Bone marrow (tissue), 2 donors: ENCODE data around the gene MKX.
"Not testable (repeated sequence)": the region's sequence is repeated elsewhere in the genome, so short reads cannot be mapped to it uniquely, and the experiment has no call there.

Experiments
- DNase-seq, 2 donors: peaks; one replicate each; lab custom pipeline; 2025; lab: John Stamatoyannopoulos, UW

Gene MKX

GRCh38 chr10:27692663-27693062 lies 53.0 kb downstream of the MKX start:
- DNase-seq: no peak

- no peak for DNase-seq
Observed at GRCh38 chr10:27688991-27689390, 56.6 kb downstream of the MKX start.

GRCh38 chr10:27688276-27688675 lies 57.3 kb downstream of the MKX start:
- DNase-seq: no peak

GRCh38 chr10:27687743-27688142 lies 57.9 kb downstream of the MKX start:
- no peak for DNase-seq

GRCh38 chr10:27687326-27687725 lies 58.3 kb downstream of the MKX start:
- no peak for DNase-seq

GRCh38 chr10:27685681-27686080 lies 59.9 kb downstream of the MKX start:
- DNase-seq: no peak

GRCh38 chr10:27683226-27683625 lies 62.4 kb downstream of the MKX start:
- no peak for DNase-seq

GRCh38 chr10:27681795-27682194 lies 63.8 kb downstream of the MKX start:
- DNase-seq: not testable (repeated sequence)

GRCh38 chr10:27680691-27681605 lies 64.7 kb downstream of the MKX start:
- no peak for DNase-seq

- DNase-seq: no peak
Observed at GRCh38 chr10:27680006-27680557, 65.5 kb downstream of the MKX start.

- no peak for DNase-seq
Observed at GRCh38 chr10:27679369-27679912, 66.2 kb downstream of the MKX start.

GRCh38 chr10:27678166-27678565 lies 67.5 kb downstream of the MKX start:
- no peak for DNase-seq

- no peak for DNase-seq
Observed at GRCh38 chr10:27673065-27673464, 72.6 kb downstream of the MKX start.

GRCh38 chr10:27671821-27672220 lies 73.8 kb downstream of the MKX start:
- DNase-seq: no peak

GRCh38 chr10:27664461-27664860 lies 81.2 kb downstream of the MKX start:
- DNase-seq: no peak

GRCh38 chr10:27663621-27664020 lies 82.0 kb downstream of the MKX start:
- DNase-seq: no peak

GRCh38 chr10:27661514-27662286 lies 83.9 kb downstream of the MKX start:
- no peak for DNase-seq

GRCh38 chr10:27660711-27661110 lies 84.9 kb downstream of the MKX start:
- DNase-seq: no peak

GRCh38 chr10:27660268-27660667 lies 85.4 kb downstream of the MKX start:
- DNase-seq: no peak

- DNase-seq: no peak
Observed at GRCh38 chr10:27659786-27660185, 85.8 kb downstream of the MKX start.

- no peak for DNase-seq
Observed at GRCh38 chr10:27658788-27659187, 86.8 kb downstream of the MKX start.

- no peak for DNase-seq
Observed at GRCh38 chr10:27655296-27655695, 90.3 kb downstream of the MKX start.

GRCh38 chr10:27654284-27654683 lies 91.3 kb downstream of the MKX start:
- DNase-seq: no peak
